ENCODE measurements around the gene SOCS7.

The SOCS7 gene

GRCh38 chr17:38395090-38395489 lies 43.4 kb downstream of the SOCS7 start:
- H3K27ac ChIP-seq (ENCODE audit: low read length): no peak overlapping the region
- H3K27me3 ChIP-seq (ENCODE audit: low read depth, low read length): no peaks in the 10 kb centered on the region
- H3K9me3 ChIP-seq (ENCODE audit: control insufficient read depth in 1 of 2, low read length in 2 of 2): no peaks in the 10 kb centered on the region
- peaks cover 33 to 44% of the 10 kb centered on the region in 2 donors for H3K36me3 ChIP-seq (ENCODE audit: control insufficient read depth in 1 of 2, insufficient read depth in 2 of 2, low read length in 2 of 2)
- no peaks in the 10 kb centered on the region for H3K4me1 ChIP-seq (ENCODE audit: control insufficient read depth in 1 of 2, insufficient read depth in 2 of 2, low read length in 2 of 2)
- H3K4me3 ChIP-seq (ENCODE audit: low read depth in 1 of 2, low read length in 2 of 2): no peak overlapping the region

- no peaks in the 10 kb centered on the region for H3K27me3 ChIP-seq (ENCODE audit: low read depth, low read length)
- peaks cover 53 to 62% of the 10 kb centered on the region in 2 donors for H3K36me3 ChIP-seq (ENCODE audit: control insufficient read depth in 1 of 2, insufficient read depth in 2 of 2, low read length in 2 of 2)
- no peaks in the 10 kb centered on the region for H3K9me3 ChIP-seq (ENCODE audit: control insufficient read depth in 1 of 2, low read length in 2 of 2)
- no peak overlapping the region for H3K4me3 ChIP-seq (ENCODE audit: low read depth in 1 of 2, low read length in 2 of 2)
- H3K4me1 ChIP-seq (ENCODE audit: control insufficient read depth in 1 of 2, insufficient read depth in 2 of 2, low read length in 2 of 2): no peaks in the 10 kb centered on the region
- H3K27ac ChIP-seq (ENCODE audit: low read length): no peak overlapping the region
Observed at GRCh38 chr17:38397227-38397626, 45.6 kb downstream of the SOCS7 start.

- Histone ChIP-seq H3K27me3 (ENCODE audit: low read depth, low read length) (no peaks in the 10 kb centered on the region), H3K9me3 (ENCODE audit: control insufficient read depth in 1 of 2, low read length in 2 of 2) (no peaks in the 10 kb centered on the region), H3K4me1 (ENCODE audit: control insufficient read depth in 1 of 2, insufficient read depth in 2 of 2, low read length in 2 of 2) (no peaks in the 10 kb centered on the region), H3K36me3 (ENCODE audit: control insufficient read depth in 1 of 2, insufficient read depth in 2 of 2, low read length in 2 of 2) (peaks cover 49 to 57% of the 10 kb centered on the region in 2 donors), H3K27ac (ENCODE audit: low read length) (no peak overlapping the region), H3K4me3 (ENCODE audit: low read depth in 1 of 2, low read length in 2 of 2) (no peak overlapping the region)
Observed at GRCh38 chr17:38400286-38400685, 48.6 kb downstream of the SOCS7 start.

GRCh38 chr17:38401459-38401858 lies 49.8 kb downstream of the SOCS7 start:
- Histone ChIP-seq H3K36me3 (ENCODE audit: control insufficient read depth in 1 of 2, insufficient read depth in 2 of 2, low read length in 2 of 2) (peaks cover 38 to 45% of the 10 kb centered on the region in 2 donors), H3K27ac (ENCODE audit: low read length) (no peak overlapping the region)

GRCh38 chr17:38402897-38403296 lies 51.3 kb downstream of the SOCS7 start:
- no peak overlapping the region for H3K27ac ChIP-seq (ENCODE audit: low read length)
- no peaks in the 10 kb centered on the region for H3K4me1 ChIP-seq (ENCODE audit: control insufficient read depth in 1 of 2, insufficient read depth in 2 of 2, low read length in 2 of 2)
- H3K27me3 ChIP-seq (ENCODE audit: low read depth, low read length): no peaks in the 10 kb centered on the region
- H3K9me3 ChIP-seq (ENCODE audit: control insufficient read depth in 1 of 2, low read length in 2 of 2): no peaks in the 10 kb centered on the region
- peaks cover 25 to 31% of the 10 kb centered on the region in 2 donors for H3K36me3 ChIP-seq (ENCODE audit: control insufficient read depth in 1 of 2, insufficient read depth in 2 of 2, low read length in 2 of 2)
- H3K4me3 ChIP-seq (ENCODE audit: low read depth in 1 of 2, low read length in 2 of 2): no peak overlapping the region

More at GRCh38 chr17:38401459-38401858, 49.8 kb downstream of the SOCS7 start:
- Histone ChIP-seq H3K4me1 (ENCODE audit: control insufficient read depth in 1 of 2, insufficient read depth in 2 of 2, low read length in 2 of 2) (no peaks in the 10 kb centered on the region), H3K4me3 (ENCODE audit: low read depth in 1 of 2, low read length in 2 of 2) (no peak overlapping the region), H3K9me3 (ENCODE audit: control insufficient read depth in 1 of 2, low read length in 2 of 2) (no peaks in the 10 kb centered on the region), H3K27me3 (ENCODE audit: low read depth, low read length) (no peaks in the 10 kb centered on the region)

- Histone ChIP-seq H3K9me3 (ENCODE audit: control insufficient read depth in 1 of 2, low read length in 2 of 2) (no peaks in the 10 kb centered on the region), H3K27ac (ENCODE audit: low read length) (no peak overlapping the region), H3K36me3 (ENCODE audit: control insufficient read depth in 1 of 2, insufficient read depth in 2 of 2, low read length in 2 of 2) (peaks cover 25 to 30% of the 10 kb centered on the region in 2 donors), H3K4me1 (ENCODE audit: control insufficient read depth in 1 of 2, insufficient read depth in 2 of 2, low read length in 2 of 2) (no peaks in the 10 kb centered on the region), H3K4me3 (ENCODE audit: low read depth in 1 of 2, low read length in 2 of 2) (no peak overlapping the region), H3K27me3 (ENCODE audit: low read depth, low read length) (no peaks in the 10 kb centered on the region)
Observed at GRCh38 chr17:38403491-38403890, 51.8 kb downstream of the SOCS7 start.

- no peak overlapping the region for H3K4me3 ChIP-seq (ENCODE audit: low read depth in 1 of 2, low read length in 2 of 2)
- H3K4me1 ChIP-seq (ENCODE audit: control insufficient read depth in 1 of 2, insufficient read depth in 2 of 2, low read length in 2 of 2): no peaks in the 10 kb centered on the region
- H3K9me3 ChIP-seq (ENCODE audit: control insufficient read depth in 1 of 2, low read length in 2 of 2): no peaks in the 10 kb centered on the region
- no peak overlapping the region for H3K27ac ChIP-seq (ENCODE audit: low read length)
- peaks cover 25% of the 10 kb centered on the region in 2 donors for H3K36me3 ChIP-seq (ENCODE audit: control insufficient read depth in 1 of 2, insufficient read depth in 2 of 2, low read length in 2 of 2)
- H3K27me3 ChIP-seq (ENCODE audit: low read depth, low read length): no peaks in the 10 kb centered on the region
Observed at GRCh38 chr17:38404174-38404943, 52.7 kb downstream of the SOCS7 start.

GRCh38 chr17:38405654-38406053 lies 54.0 kb downstream of the SOCS7 start:
- Histone ChIP-seq H3K27me3 (ENCODE audit: low read depth, low read length) (no peaks in the 10 kb centered on the region), H3K9me3 (ENCODE audit: control insufficient read depth in 1 of 2, low read length in 2 of 2) (no peaks in the 10 kb centered on the region), H3K4me1 (ENCODE audit: control insufficient read depth in 1 of 2, insufficient read depth in 2 of 2, low read length in 2 of 2) (no peaks in the 10 kb centered on the region), H3K27ac (ENCODE audit: low read length) (no peak overlapping the region), H3K4me3 (ENCODE audit: low read depth in 1 of 2, low read length in 2 of 2) (no peak overlapping the region), H3K36me3 (ENCODE audit: control insufficient read depth in 1 of 2, insufficient read depth in 2 of 2, low read length in 2 of 2) (peaks cover 12 to 14% of the 10 kb centered on the region in 2 donors)

- peaks cover 0 to 5% of the 10 kb centered on the region in 2 donors for H3K4me1 ChIP-seq (ENCODE audit: control insufficient read depth in 1 of 2, insufficient read depth in 2 of 2, low read length in 2 of 2)
- no peaks in the 10 kb centered on the region for H3K36me3 ChIP-seq (ENCODE audit: control insufficient read depth in 1 of 2, insufficient read depth in 2 of 2, low read length in 2 of 2)
- no peak overlapping the region for H3K27ac ChIP-seq (ENCODE audit: low read length)
- H3K9me3 ChIP-seq (ENCODE audit: control insufficient read depth in 1 of 2, low read length in 2 of 2): no peaks in the 10 kb centered on the region
- H3K27me3 ChIP-seq (ENCODE audit: low read depth, low read length): no peaks in the 10 kb centered on the region
- H3K4me3 ChIP-seq (ENCODE audit: low read depth in 1 of 2, low read length in 2 of 2): no peak overlapping the region
Observed at GRCh38 chr17:38410201-38410600, 58.6 kb downstream of the SOCS7 start.

- Histone ChIP-seq H3K9me3 (ENCODE audit: control insufficient read depth in 1 of 2, low read length in 2 of 2) (no peaks in the 10 kb centered on the region), H3K36me3 (ENCODE audit: control insufficient read depth in 1 of 2, insufficient read depth in 2 of 2, low read length in 2 of 2) (no peaks in the 10 kb centered on the region), H3K27me3 (ENCODE audit: low read depth, low read length) (peaks cover 13% of the 10 kb centered on the region), H3K27ac (ENCODE audit: low read length) (no peak overlapping the region), H3K4me3 (ENCODE audit: low read depth in 1 of 2, low read length in 2 of 2) (peak overlapping the region in 1 of 2 donors; percentile 17), H3K4me1 (ENCODE audit: control insufficient read depth in 1 of 2, insufficient read depth in 2 of 2, low read length in 2 of 2) (peaks cover 0 to 17% of the 10 kb centered on the region in 2 donors)
Observed at GRCh38 chr17:38415250-38416194, 63.9 kb downstream of the SOCS7 start.

GRCh38 chr17:38416840-38417209 lies 65.2 kb downstream of the SOCS7 start:
- H3K9me3 ChIP-seq (ENCODE audit: control insufficient read depth in 1 of 2, low read length in 2 of 2): no peaks in the 10 kb centered on the region
- no peaks in the 10 kb centered on the region for H3K36me3 ChIP-seq (ENCODE audit: control insufficient read depth in 1 of 2, insufficient read depth in 2 of 2, low read length in 2 of 2)
- peaks cover 13% of the 10 kb centered on the region for H3K27me3 ChIP-seq (ENCODE audit: low read depth, low read length)
- H3K4me1 ChIP-seq (ENCODE audit: control insufficient read depth in 1 of 2, insufficient read depth in 2 of 2, low read length in 2 of 2): peaks cover 5 to 29% of the 10 kb centered on the region in 2 donors
- no peak overlapping the region for H3K4me3 ChIP-seq (ENCODE audit: low read depth in 1 of 2, low read length in 2 of 2)
- H3K27ac ChIP-seq (ENCODE audit: low read length): no peak overlapping the region
